ENCODE measurements around the gene TECPR1. TPM values are rescaled to one million over a fixed set of nuclear protein-coding genes. Genes with fewer than 3 reads are reported as not detected.
A peak's percentile ranks its signal among the peaks of the same experiment; 100 is the strongest.

Gene TECPR1
- total RNA-seq, 1 donor = 11.7 TPM

- DNase-seq (ENCODE audit: low read depth) = no peak
- no peak overlapping the region for H3K4me3 ChIP-seq (ENCODE audit: low read depth, low read length)
- no peak for TF ChIP-seq CTCF (IDR thresholded peaks at IDR 0.05; ENCODE audit: insufficient read depth, low read length)
These were observed 4.4 kb upstream of the TECPR1 start for GRCh38 chr7:98256431-98256830.

GRCh38 chr7:98254951-98255610 is 3.0 kb upstream of the TECPR1 start:
- H3K4me3 ChIP-seq (ENCODE audit: low read depth, low read length) = no peak overlapping the region
- DNase-seq (ENCODE audit: low read depth) = no peak
- TF ChIP-seq CTCF (IDR thresholded peaks at IDR 0.05; ENCODE audit: insufficient read depth, low read length) = no peak

- no peak for DNase-seq (ENCODE audit: low read depth)
- no peak overlapping the region for H3K4me3 ChIP-seq (ENCODE audit: low read depth, low read length)
- no peak for TF ChIP-seq CTCF (IDR thresholded peaks at IDR 0.05; ENCODE audit: insufficient read depth, low read length)
These were observed 2.5 kb upstream of the TECPR1 start for GRCh38 chr7:98254516-98254915.

- TF ChIP-seq CTCF (IDR thresholded peaks at IDR 0.05; ENCODE audit: insufficient read depth, low read length) = peak; percentile 5
- peak; percentile 18 for DNase-seq (ENCODE audit: low read depth)
- peak overlapping the region; percentile 96 for H3K4me3 ChIP-seq (ENCODE audit: low read depth, low read length)
These were observed 508 bp upstream of the TECPR1 start for GRCh38 chr7:98252425-98253054.

GRCh38 chr7:98251231-98251600 is 816 bp downstream of the TECPR1 start:
- no peak for TF ChIP-seq CTCF (IDR thresholded peaks at IDR 0.05; ENCODE audit: insufficient read depth, low read length)
- DNase-seq (ENCODE audit: low read depth) = no peak
- peak overlapping the region; percentile 96 for H3K4me3 ChIP-seq (ENCODE audit: low read depth, low read length)

- TF ChIP-seq CTCF (IDR thresholded peaks at IDR 0.05; ENCODE audit: insufficient read depth, low read length) = no peak
- no peak for DNase-seq (ENCODE audit: low read depth)
- no peak overlapping the region for H3K4me3 ChIP-seq (ENCODE audit: low read depth, low read length)
These were observed 1.2 kb downstream of the TECPR1 start for GRCh38 chr7:98250789-98251188.

All from fibroblast of the aortic adventitia (primary cell).